Stimulated activated CD4-positive, alpha-beta T cell treated with anti-CD3 and anti-CD28 coated beads, Interleukin-1b, Interleukin-23, amount 100 ng/mL, for 1 hour (primary cell): ENCODE measurements around the gene FREY1.

Experiments used
- DNase-seq, 2 donors: peaks; one replicate each; pipeline ENCODE4 v3.0.0-alpha.2; 2020; ENCODE audit warnings: low read depth in 2 of 2

Gene FREY1

DNA sequence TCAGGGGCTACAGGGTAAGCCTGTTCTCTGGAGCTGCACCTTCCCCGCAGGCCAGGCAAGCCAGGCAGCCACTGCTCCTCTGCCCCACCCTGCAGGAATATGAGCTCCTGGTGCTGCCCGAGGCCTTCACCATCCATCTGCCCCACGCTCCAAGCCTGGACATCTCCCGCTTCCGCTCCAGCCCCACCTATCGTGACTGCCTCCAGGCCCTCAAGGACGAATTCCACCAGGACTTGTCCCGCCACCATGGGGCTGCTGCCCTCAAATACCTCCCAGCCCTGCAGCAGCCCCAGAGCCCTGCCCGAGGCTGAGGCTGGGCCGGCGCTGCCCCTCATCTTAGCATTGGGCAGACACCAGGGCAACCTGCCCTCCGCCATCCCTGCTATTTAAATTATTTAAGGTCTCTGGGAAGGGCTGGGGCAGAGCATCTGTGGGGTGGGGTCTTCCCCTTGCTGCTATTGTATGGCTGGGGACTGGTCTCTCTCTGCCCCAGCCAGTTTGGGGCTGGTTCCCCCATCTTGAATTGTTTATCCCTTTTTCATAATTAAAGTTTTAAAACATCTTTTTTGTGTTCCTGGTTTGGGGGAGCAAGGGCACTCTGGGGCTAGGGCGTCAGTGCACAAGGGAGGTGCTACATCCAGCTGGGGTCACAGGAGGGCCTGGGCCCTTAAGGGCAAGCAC is 21.6 kb upstream of the FREY1 start:
- no peak for DNase-seq

DNA sequence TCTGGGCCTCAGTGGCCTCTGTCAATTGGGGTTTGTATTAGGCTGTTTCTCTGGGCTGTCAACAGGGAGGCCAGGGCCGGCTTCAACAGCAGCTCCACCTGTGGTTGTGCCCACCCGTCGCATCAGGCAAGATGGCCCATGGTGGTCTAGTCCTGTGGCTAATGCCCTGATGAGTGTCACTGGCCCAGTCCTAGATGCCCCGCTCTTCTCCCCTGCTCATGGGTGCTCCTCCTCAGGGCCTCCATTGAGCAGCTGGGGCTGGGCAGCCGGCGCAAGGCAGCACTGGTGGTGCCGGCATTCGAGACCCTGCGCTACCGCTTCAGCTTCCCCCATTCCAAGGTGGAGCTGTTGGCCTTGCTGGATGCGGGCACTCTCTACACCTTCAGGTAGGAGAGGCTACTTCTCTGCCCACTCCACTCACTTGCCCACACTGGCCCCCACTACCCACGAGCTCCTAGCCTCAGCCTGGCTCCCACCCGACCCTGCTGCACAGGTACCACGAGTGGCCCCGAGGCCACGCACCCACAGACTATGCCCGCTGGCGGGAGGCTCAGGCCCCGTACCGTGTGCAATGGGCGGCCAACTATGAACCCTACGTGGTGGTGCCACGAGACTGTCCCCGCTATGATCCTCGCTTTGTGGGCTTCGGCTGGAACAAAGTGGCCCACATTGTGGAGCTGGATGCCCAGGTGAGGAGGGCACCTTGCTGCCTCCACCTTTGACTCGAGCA is 20.8 kb upstream of the FREY1 start:
- no peak for DNase-seq

DNA sequence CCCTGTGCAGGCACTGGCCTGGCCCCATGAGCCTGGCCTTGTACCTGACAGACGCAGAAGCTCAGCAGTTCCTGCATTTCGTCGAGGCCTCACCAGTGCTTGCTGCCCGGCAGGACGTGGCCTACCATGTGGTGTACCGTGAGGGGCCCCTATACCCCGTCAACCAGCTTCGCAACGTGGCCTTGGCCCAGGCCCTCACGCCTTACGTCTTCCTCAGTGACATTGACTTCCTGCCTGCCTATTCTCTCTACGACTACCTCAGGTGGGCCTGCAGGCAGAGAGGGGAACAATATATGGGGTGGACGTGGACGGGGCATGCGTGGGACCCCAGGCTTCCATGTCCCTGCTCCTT is 20.2 kb upstream of the FREY1 start:
- no peak for DNase-seq

DNA sequence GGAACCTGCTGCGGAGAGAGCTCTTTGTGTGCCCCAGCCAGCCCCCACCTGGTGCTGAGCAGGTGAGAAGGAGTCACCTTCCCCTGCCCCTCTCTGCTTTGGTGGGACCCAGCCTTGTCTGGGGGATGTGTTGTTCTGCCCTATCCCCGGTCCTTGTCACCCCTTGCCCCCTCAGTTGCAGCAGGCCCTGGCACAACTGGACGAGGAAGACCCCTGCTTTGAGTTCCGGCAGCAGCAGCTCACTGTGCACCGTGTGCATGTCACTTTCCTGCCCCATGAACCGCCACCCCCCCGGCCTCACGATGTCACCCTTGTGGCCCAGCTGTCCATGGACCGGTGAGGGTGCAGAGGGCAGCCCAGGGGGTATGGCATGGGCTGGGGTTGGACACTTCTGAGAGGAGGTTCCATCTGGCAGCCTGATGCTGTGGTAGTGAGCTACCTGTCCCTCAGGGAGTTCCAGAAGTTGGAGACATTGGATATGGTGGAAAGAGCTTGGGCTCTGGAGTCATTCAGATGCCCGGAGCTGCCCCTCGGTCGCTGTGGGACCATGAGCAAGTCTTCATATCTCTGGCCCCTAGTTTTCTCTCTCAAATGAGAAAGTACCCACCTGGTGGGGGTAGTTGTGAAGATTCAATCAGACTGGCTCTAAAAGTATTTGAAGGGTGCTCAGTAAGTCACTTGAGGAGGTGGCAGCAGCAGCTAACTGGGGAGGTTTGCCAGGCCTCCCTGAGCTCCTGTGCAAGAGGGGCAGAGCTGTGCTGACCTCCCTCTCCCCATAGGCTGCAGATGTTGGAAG is 19.7 kb upstream of the FREY1 start:
- DNase-seq = no peak

DNA sequence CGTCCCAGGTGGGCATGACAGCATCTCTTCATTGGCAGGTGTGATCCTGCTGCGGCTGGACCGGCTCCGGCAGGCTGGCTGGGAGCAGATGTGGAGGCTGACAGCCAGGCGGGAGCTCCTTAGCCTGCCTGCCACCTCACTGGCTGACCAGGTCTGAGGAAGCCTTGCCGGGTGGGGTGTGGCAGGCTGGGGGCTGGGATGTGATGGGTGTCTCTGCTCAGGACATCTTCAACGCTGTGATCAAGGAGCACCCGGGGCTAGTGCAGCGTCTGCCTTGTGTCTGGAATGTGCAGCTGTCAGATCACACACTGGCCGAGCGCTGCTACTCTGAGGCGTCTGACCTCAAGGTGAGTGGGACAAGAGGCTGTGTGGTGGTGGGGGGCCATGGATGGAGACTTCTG is 18.9 kb upstream of the FREY1 start:
- DNase-seq = no peak

DNA sequence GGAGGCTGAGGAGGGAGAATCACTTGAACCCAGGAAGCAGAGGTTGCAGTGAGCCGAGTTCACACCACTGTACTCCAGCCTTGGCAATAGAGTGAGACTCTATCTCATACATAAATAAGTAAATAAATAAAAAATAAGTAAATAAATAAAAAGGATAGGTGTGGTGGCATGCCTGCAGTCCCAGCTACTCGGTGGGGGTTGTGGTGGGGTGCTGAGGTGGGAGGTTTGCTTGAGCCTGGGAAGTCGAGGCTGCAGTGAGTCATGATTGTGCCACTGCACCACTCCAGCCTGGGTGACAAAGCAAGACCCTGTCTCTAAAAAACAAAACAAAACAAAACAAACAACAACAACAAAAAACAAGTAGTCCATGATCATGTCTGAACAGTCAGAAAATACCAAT is 18.5 kb upstream of the FREY1 start:
- DNase-seq = no peak

DNA sequence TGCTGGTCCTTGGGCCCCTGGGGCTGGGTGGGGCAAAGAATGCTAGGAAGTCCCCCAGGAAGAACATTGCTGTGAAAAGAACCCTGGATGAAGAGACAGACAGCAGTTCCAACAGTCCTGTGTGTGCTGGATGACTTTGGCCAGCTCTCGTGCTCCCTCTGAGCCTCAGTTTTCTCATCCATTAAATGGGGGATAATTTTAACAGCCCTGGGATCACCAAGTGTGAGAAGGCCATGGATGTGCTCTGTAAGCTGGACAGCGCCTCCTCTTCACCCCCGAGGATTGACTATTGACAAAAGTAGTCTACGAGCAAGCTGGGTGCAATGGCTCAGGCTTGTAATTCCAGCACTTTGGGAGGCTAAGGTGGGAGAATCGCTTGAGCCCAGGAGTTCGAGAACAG is 17.9 kb upstream of the FREY1 start:
- no peak for DNase-seq

DNA sequence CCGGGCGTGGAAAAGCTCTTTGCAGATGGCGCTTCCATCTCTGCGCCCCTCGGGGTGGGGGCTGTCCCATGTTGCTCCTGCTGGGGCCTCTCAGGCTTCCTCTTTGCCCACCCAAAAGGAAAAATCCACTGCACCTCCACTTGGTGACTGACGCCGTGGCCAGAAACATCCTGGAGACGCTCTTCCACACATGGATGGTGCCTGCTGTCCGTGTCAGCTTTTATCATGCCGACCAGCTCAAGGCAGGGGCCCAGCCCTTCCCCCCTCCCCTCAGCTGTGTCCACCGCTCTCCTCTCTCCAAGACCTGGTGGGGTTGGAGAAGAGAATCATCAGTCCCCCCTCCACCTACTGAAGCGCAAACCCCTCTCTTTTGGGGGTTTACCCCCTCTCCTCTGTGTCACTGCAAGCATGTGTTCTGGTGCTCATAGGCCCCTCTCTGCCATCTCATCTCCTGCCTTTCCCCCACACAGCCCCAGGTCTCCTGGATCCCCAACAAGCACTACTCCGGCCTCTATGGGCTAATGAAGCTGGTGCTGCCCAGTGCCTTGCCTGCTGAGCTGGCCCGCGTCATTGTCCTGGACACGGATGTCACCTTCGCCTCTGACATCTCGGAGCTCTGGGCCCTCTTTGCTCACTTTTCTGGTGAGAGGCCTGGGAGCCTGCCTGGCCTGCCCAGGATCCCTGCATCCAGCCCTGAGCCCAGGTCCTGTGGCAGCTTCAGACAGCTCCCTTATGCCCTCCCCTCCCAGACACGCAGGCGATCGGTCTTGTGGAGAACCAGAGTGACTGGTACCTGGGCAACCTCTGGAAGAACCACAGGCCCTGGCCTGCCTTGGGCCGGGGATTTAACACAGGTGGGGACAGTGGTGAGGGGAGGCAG is 17.2 kb upstream of the FREY1 start:
- no peak for DNase-seq

DNA sequence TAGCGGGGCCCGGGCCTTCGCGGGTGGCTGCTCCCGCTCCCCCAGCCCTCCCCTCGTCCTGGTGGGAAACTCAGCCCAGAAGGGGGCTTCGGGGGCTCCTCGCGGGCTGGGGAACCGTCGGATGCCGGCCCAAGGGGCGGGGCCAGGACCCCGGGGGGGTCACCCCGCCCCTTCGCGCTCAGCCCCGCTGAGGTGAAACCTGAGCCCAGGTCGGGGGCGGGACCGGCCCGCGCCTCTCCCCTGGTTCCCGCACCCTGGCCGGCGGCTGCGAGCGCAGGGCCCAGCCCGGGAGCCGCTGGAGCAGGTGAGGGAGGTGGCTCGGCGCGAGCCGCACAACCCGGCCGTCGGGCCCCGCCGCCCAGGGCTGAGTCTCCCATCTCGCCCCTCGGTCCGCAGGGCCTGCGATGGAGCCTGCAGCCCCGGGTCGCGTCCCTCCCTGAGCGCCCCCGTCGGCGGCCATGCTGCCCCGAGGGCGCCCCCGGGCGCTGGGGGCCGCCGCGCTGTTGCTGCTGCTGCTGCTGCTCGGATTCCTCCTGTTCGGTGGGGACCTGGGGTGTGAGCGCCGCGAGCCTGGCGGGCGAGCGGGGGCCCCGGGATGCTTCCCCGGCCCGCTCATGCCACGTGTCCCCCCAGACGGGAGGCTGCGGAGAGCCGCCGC is 15.5 kb upstream of the FREY1 start, which contains the start of gene LARGE2:
Gene LARGE2 (plus strand): TSS at position 232 of the 658 bp plus-strand sequence. CDS start 227 bp downstream, at position 459.
- DNase-seq = no peak

DNA sequence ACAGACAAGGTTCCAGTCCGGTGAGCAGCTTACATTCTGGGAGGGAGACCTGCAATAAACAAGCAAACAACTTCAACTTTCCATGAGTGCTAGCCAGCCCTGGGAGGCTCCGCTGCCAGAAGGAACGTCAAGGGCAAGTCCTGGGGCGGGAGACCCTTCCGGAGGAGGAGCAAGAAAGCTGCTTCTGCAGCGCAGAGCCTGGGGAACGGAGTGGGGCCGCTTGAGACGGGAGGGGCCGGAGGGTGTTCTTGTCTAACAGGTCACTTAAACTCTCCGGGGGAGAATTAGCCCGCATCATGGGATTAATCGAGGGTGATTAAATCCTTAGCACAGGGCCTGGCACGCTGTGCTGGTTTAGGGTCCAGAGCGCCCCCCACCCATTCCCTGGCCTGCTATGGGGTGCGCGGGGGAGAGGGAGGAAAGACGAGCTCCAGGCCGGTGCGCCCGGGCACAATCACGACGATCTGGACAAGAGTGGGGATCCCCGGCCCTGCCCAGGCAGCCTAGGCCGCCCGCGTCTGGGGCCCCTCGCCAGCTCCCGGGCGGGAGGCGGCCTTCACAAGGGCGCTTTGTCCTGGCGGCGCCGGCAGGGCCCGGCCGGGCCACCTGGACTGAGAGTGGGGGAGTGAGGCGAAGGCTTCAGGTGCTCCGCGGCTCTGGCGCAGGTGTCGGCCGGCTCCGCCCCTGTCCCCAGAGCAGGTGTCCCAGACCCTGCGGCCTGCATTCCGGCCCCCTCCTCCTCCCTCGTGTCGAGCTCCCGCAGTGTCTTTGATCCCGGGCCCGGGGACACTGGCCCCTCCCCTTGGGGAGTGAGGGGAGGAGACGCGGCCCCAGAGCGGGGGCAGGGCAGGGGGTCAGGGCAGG is 14.7 kb upstream of the FREY1 start:
- DNase-seq = no peak

DNA sequence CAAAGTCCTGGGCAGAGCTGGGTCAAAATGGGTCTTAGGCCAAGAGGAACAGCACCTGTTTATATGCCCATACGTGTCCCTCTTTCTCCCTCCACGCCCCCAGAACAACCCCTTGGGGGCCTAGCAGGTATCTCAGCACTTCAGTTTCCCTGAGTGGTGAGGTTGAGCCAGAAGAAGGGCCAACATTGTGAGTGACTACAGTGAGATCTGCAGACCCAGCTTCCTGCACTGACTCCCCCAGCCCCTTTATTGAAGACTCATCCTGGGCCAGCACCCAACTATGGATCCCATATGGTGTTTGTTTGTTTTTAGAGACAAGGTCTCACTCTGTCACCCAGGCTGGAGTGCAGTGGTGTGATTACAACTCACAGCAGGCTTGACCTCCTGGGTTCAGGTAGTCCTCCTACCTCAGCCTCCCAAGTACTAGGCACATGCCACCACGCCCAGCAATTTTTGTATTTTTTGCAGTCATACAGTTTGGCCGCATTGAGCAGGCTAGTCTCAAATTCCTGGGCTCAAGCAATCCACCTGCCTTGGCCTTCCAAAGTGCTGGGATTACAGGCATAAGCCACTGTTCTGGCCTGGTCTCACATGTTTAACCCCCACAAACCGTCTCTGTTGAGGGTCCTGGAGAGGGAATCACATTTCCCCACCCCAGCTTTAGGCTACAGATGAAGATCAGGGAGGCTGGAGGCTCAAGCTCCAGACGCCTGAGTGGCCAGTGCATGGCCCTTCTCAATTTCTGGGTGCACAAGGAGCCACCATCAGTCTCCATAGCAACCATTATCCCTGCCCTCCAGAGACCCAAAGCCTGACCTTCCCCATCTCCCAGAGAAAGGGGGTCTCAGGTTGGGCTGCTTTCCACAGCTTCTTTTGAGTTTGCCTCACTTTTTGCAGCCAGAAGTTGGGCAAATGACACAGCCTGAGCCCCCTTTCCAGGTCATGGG is 13.7 kb upstream of the FREY1 start:
- DNase-seq = no peak

DNA sequence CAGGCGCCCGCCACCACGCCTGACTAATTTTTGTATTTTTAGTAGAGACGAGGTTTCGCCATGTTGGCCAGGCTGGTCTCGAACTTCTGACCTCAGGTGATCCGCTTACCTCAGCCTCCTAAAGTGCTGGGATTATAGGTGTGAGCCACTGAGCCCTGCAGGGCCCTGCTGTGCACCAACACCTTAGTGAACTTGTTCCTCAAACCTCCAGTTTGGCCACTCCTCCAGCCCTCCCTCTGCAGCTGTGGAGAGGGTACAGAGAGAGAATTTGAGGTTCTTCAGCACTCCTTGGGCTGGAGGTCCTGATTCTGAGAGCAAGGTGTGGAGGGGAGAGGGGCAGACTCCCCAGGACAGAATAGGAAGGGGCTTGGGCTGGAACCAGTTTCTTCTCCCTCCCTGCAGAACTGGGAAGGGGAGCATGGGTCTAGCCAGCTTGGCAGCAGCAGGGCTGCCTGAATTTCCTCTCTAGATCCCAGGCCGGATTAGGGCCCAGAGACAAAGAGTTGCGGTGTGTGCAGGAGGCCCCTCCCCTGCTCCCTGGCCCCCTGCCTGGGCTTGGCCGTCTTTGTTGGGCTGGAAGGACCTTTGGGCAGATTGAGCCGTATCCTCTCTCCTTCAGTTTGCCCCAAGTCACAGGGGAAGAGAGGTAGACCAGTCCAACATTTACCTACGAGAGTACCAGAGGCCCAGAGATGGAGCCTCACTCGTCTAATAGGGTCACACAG is 12.9 kb upstream of the FREY1 start:
- no peak for DNase-seq

DNA sequence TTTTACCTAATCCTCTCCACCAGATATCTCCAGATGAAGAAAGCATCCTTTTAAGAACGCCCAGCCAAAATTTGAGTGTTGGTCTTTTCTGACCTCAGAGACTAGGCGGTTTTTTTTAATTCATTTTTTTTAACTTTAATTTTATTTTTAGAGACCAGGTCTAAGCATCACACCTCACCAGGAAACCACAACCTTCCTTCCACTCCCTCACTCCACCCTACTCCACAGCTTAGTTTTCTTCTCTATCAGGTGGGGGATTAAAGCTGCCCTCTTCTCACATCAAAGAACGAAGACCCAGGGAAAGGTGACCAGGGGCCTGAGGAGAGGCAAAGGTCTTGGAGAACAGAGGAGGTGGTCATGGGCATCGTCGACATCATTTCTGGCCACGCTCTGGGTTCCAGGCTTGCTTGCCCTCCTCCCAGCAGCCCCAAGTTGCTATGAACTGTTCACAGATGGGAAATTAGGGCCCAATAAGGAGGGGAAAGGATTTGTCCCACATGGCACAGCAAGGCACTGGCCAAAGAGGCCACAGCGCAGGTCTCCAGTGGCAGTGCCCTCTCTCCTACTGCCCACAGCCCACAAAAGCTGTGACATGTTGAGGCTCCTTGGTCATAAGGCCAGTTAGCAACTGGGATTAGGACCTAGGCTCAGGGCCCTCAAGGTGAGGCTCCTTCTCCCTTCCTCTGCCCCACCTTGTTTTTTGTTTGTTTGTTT is 12.0 kb upstream of the FREY1 start:
- DNase-seq = no peak

DNA sequence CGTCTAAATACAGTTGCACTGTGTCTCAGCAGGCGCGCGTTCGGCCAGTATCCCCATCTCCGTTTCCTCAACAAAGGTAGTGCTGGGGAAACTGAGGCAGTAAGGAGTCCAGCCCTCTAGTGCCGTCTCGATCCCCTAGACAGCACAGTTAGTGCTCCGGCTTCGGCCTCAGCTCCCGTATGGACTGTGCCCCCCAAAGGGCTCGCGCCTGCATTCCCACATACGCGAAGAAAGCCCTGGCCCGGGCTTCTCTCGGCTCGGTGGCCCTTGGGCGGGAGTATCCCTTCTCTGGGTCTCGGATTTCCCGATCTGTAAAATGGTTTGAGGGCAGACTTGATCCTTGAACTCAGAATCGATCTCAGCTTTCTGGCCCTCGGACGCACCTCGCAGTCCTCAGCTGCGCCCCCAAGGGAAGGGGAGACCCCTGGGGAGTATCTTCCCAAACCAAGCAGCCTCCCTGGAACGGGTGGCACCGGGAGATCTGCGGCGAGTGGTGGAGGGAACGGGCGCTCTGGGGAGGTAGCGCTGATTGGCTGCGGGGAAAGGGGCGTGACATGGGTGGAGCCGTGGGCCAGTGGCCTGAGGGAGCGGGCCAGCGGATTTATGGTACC is 11.4 kb upstream of the FREY1 start:
- DNase-seq = no peak

DNA sequence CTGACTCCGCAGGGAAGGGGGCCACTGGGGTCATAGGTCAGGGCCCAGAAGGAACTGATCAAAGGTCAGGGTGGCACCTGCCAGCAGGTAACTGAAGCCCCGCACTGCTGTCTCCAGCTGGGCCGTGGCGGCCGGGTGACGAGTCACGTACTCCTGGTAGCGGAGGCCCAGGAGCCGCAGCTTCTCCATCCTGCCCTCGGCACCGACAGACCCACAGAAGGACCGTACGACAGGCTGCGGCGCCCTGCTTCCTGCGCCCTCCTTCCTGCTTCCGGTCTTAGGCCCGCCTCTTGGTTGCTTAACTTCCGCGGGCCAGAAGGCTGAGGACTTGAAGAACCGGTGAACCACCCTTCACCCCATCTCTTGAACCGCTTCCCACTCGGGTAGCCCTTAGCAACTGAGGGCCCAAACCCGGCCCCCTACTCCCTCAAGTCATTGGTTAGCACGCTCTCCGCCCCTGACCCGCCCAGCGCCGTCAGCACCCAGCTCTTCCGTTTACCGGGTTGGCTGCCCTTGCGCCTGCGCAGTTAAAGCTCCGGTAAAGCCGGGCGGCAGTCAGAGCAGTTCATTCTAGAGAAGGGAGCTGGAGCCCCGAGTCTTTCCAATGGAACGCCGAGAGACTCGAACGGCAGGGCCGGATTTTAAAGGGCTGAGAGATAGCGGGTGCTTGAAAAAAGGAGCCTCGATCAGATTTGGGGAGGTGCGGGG is 10.7 kb upstream of the FREY1 start, which contains the start of gene PEX16:
Gene PEX16 (minus strand): TSS at position 255 of the 708 bp plus-strand sequence. CDS start 66 bp downstream, at position 189.
- peak; percentile 82 to 92 for DNase-seq

DNA sequence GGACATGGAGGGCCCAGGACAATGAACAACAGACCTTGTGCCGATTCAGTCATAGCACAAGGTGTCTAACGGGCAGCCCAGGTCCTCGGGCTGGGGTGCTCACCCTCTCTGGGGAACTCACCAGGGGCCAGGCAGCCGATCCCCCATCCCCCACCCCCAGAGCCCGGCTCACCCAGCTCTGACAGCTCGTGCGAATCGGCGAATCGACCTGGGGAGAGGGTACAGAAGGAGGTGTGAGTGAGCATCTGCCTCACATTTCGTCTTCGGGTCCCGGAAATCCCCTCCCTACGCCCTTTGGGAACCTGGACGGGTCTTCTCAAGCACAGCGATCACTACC is 10.2 kb upstream of the FREY1 start:
- DNase-seq = no peak

DNA sequence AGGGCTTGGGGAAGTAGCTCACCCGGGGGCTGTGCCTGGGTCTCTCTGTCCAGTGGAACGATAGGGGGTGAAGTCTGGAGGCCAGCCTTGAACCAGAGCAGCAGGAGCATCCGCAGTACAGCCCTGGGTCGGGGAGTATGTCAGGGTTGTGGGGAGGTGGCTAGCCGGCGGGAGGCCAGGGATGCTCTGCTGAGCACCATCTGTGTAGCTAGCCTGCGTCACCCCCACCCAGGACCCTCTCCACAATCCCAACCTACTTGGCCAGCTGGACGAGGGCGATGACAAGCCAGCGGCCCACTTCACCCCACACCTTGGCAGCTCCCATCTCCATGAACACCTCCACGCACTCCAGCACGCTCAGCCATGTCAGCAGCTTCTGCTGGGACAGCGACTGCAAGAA is 8.4 kb upstream of the FREY1 start:
- no peak for DNase-seq
